ENCODE data around the gene C22orf23. TPM values are rescaled to one million over a fixed set of nuclear protein-coding genes. Genes with fewer than 3 reads are reported as not detected.

C22orf23 gene
- total RNA-seq, 1 experiment from 2014 or later = 0.47 TPM

GRCh38 chr22:37930952-37931440 is 22.4 kb downstream of the C22orf23 start:
- RAD21 ChIA-PET (ENCODE audit: low non-redundant PET in 1 of 2, low total read pairs in 2 of 2, uncharacterized antibody in 2 of 2, unreplicated experiment in 2 of 2) = no interaction called here
- no peak for TF ChIP-seq RAD21 (IDR thresholded peaks at IDR 0.05; ENCODE audit: low read depth)
- no peak for TF ChIP-seq ZFX (IDR thresholded peaks at IDR 0.05)
- TF ChIP-seq SIN3A (IDR thresholded peaks at IDR 0.05; ENCODE audit: low read depth) = no peak
- no peak for TF ChIP-seq EZH2phosphoT487 (IDR thresholded peaks at IDR 0.05; ENCODE audit: borderline replicate concordance)
- no peak for TF ChIP-seq CTCF (IDR thresholded peaks at IDR 0.05 in 2 of 3, conservative IDR thresholded peaks at IDR 0.05 in 1 of 3; ENCODE audit: borderline replicate concordance in 1 of 3, insufficient read depth in 1 of 3, low read depth in 2 of 3, low read length in 2 of 3)
- TF ChIP-seq POLR2AphosphoS5 (IDR thresholded peaks at IDR 0.05; ENCODE audit: low read depth, low read length) = no peak
- no peak for TF ChIP-seq ZNF274 (IDR thresholded peaks at IDR 0.05; ENCODE audit: low read depth, low read length)
- TF ChIP-seq, protein P1, sequence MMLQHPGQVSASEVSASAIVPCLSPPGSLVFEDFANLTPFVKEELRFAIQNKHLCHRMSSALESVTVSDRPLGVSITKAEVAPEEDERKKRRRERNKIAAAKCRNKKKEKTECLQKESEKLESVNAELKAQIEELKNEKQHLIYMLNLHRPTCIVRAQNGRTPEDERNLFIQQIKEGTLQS (IDR thresholded peaks at IDR 0.05) = no peak
- TF ChIP-seq FOSL1 (IDR thresholded peaks at IDR 0.05; ENCODE audit: low read depth) = no peak
- TF ChIP-seq SRF (IDR thresholded peaks at IDR 0.05; ENCODE audit: low read depth) = no peak
- no peak for TF ChIP-seq MAX (IDR thresholded peaks at IDR 0.05)
- POLR2A ChIA-PET = no interaction called here
- H3K27ac ChIP-seq (ENCODE audit: low read depth, low read length) = no peak overlapping the region
- CTCF ChIA-PET = interaction anchor here (1.0 kb wide), 1 partner anchor 117 kb away, joined by 3 read pairs; no protein-coding TSS in a partner anchor
- no peaks in the 10 kb centered on the region for H3K27me3 ChIP-seq (ENCODE audit: insufficient read depth, low read length)
- no peak overlapping the region for H2AFZ ChIP-seq (ENCODE audit: low read depth, low read length, poor library complexity, severe bottlenecking)
- no peaks in the 10 kb centered on the region for H3K9me3 ChIP-seq (ENCODE audit: control insufficient read depth in 1 of 2, insufficient read depth in 1 of 2, low read depth in 1 of 2, low read length in 2 of 2)
- intact Hi-C loops (cut with micrococcal nuclease) = loop anchor here (10.0 kb wide), 1 partner anchor 46 kb away; no protein-coding TSS in a partner anchor
- ATAC-seq (no peak), DNase-seq (ENCODE audit: low read depth, low spot score) (no peak)
- BruUV-seq (replicated peaks) = no TSS peak
- peaks cover 13 to 18% of the 10 kb centered on the region in 2 experiments for H3K4me1 ChIP-seq (ENCODE audit: control insufficient read depth in 1 of 2, insufficient read depth in 2 of 2, low read length in 2 of 2)
- H3K4me3 ChIP-seq (replicated peaks in 1 of 2; ENCODE audit: low read depth in 1 of 2, low read length in 2 of 2) = no peak overlapping the region
- H3K4me2 ChIP-seq (ENCODE audit: low read length) = no peak overlapping the region
- no peaks in the 10 kb centered on the region for H3K79me2 ChIP-seq (ENCODE audit: insufficient read depth, low read length)
- H3K36me3 ChIP-seq (ENCODE audit: control insufficient read depth in 1 of 2, insufficient read depth in 2 of 2, low read length in 2 of 2) = peaks cover 16 to 18% of the 10 kb centered on the region in 2 experiments; a peak in 2 of 4 replicates
- no peaks in the 10 kb centered on the region for H4K20me1 ChIP-seq (ENCODE audit: insufficient read depth)
- no peak overlapping the region for H3K9ac ChIP-seq (ENCODE audit: low read length)
- no peaks in the 10 kb centered on the region for H3K9me2 ChIP-seq (ENCODE audit: insufficient read depth)
